Stimulated activated CD4-positive, alpha-beta T cell treated with anti-CD3 and anti-CD28 coated beads, Interleukin-4, amount 100 ng/mL, for 1 hour (primary cell): ENCODE measurements around the gene NPRL2.

Source experiments
- DNase-seq: peaks from one replicate; pipeline ENCODE4 v3.0.0-alpha.2; 2020

Gene NPRL2

GRCh38 chr3:50373146-50374051 lies 22.8 kb upstream of the NPRL2 start:
- DNase-seq, result no peak

- DNase-seq, result no peak
Measured at GRCh38 chr3:50372349-50372748, 21.8 kb upstream of the NPRL2 start.

- DNase-seq, result no peak
Measured at GRCh38 chr3:50371133-50371685, 20.6 kb upstream of the NPRL2 start.

- DNase-seq, result no peak
Measured at GRCh38 chr3:50370594-50370993, 20.0 kb upstream of the NPRL2 start.

GRCh38 chr3:50369012-50369670 lies 18.6 kb upstream of the NPRL2 start:
- DNase-seq, result no peak

GRCh38 chr3:50365842-50366220 lies 15.3 kb upstream of the NPRL2 start:
- no peak for DNase-seq

GRCh38 chr3:50365080-50365841 lies 14.7 kb upstream of the NPRL2 start:
- DNase-seq, result peak; percentile 96

GRCh38 chr3:50364573-50365079 lies 14.1 kb upstream of the NPRL2 start:
- no peak for DNase-seq

GRCh38 chr3:50359760-50360110 lies 9.2 kb upstream of the NPRL2 start:
- no peak for DNase-seq

GRCh38 chr3:50358911-50359759 lies 8.6 kb upstream of the NPRL2 start, which contains the start of gene TMEM115:
TSS of gene TMEM115 (minus strand) at chr3:50359521. CDS start at chr3:50359063, 458 bp downstream.
- peak; percentile 91 for DNase-seq

- DNase-seq, result no peak
Measured at GRCh38 chr3:50358355-50358910, 7.9 kb upstream of the NPRL2 start.

GRCh38 chr3:50357481-50357880 lies 6.9 kb upstream of the NPRL2 start:
- no peak for DNase-seq

- DNase-seq, result no peak
Measured at GRCh38 chr3:50356553-50356952, 6.0 kb upstream of the NPRL2 start.

GRCh38 chr3:50355829-50356552 lies 5.4 kb upstream of the NPRL2 start:
- DNase-seq, result no peak

- DNase-seq, result no peak
Measured at GRCh38 chr3:50354850-50355249, 4.3 kb upstream of the NPRL2 start.

- no peak for DNase-seq
Measured at GRCh38 chr3:50354186-50354764, 3.7 kb upstream of the NPRL2 start.

- no peak for DNase-seq
Measured at GRCh38 chr3:50353245-50354004, 2.9 kb upstream of the NPRL2 start.

- no peak for DNase-seq
Measured at GRCh38 chr3:50352781-50353180, 2.2 kb upstream of the NPRL2 start.

- no peak for DNase-seq
Measured at GRCh38 chr3:50351323-50351697, 735 bp upstream of the NPRL2 start.

- no peak for DNase-seq
Measured at GRCh38 chr3:50350213-50350526, 405 bp downstream of the NPRL2 start.
